Trophoblast cell (in vitro differentiated cells and primary cell): Measurements from ENCODE around the gene EML6.
A peak's percentile ranks its signal among the peaks of the same experiment; 100 is the strongest.

Source experiments
- DNase-seq, 2 donors: peaks; one replicate each; pipeline ENCODE4 v3.0.0-alpha.2; 2016
- H2AFZ ChIP-seq: 2 replicates; pipeline ENCODE4 v1.6.1; 2013; ENCODE audit warnings: low read length, moderate library complexity, mild to moderate bottlenecking; ENCODE audit not compliant: insufficient read depth, poor library complexity
- H2AK5ac ChIP-seq: 2 replicates; pipeline ENCODE4 v1.6.1; 2013; ENCODE audit warnings: mild to moderate bottlenecking, low read length
- H2BK120ac ChIP-seq: 2 replicates; pipeline ENCODE4 v1.6.1; 2013; ENCODE audit warnings: low read length, mild to moderate bottlenecking, moderate library complexity; ENCODE audit not compliant: insufficient read depth, poor library complexity
- H2BK12ac ChIP-seq: 2 replicates; pipeline ENCODE4 v1.6.1; 2013; ENCODE audit warnings: mild to moderate bottlenecking, low read length, moderate library complexity
- H2BK5ac ChIP-seq: 2 replicates; pipeline ENCODE4 v1.6.1; 2013; ENCODE audit warnings: low read length, low read depth, moderate library complexity, mild to moderate bottlenecking; ENCODE audit not compliant: poor library complexity
- H3K14ac ChIP-seq: 2 replicates; pipeline ENCODE4 v1.6.1; 2013; ENCODE audit warnings: mild to moderate bottlenecking, low read length
- H3K18ac ChIP-seq: 2 replicates; pipeline ENCODE4 v1.6.1; 2013; ENCODE audit warnings: mild to moderate bottlenecking, low read length
- H3K23ac ChIP-seq: 2 replicates; pipeline ENCODE4 v1.6.1; 2013; ENCODE audit warnings: low read length
- H3K27ac ChIP-seq: 2 replicates; pipeline ENCODE4 v1.5.1; 2013; ENCODE audit warnings: low read depth, mild to moderate bottlenecking, inconsistent platforms, low read length, moderate library complexity
- H3K27me3 ChIP-seq: 2 replicates; pipeline ENCODE4 v1.6.1; 2013; ENCODE audit warnings: inconsistent platforms, mild to moderate bottlenecking, low read length, moderate library complexity; ENCODE audit not compliant: insufficient read depth
- H3K36me3 ChIP-seq, 2 experiments: 1 replicate in 1 of 2; 2 replicates in 1 of 2; pipeline ENCODE4 v1.6.1; 2013; ENCODE audit warnings: low read length in 2 of 2, mild to moderate bottlenecking in 2 of 2, moderate library complexity in 1 of 2; ENCODE audit not compliant: insufficient read depth in 2 of 2, control insufficient read depth in 1 of 2
- H3K4ac ChIP-seq: 2 replicates; pipeline ENCODE4 v1.6.1; 2013; ENCODE audit warnings: low read depth, mild to moderate bottlenecking, low read length, moderate library complexity
- H3K4me1 ChIP-seq, 2 experiments: 1 replicate in 1 of 2; 2 replicates in 1 of 2; pipeline ENCODE4 v1.6.1; 2013; ENCODE audit warnings: low read length in 2 of 2, mild to moderate bottlenecking in 2 of 2, moderate library complexity in 1 of 2; ENCODE audit not compliant: insufficient read depth in 2 of 2, control insufficient read depth in 1 of 2
- H3K4me2 ChIP-seq: 2 replicates; pipeline ENCODE4 v1.6.1; 2013; ENCODE audit warnings: inconsistent platforms, mild to moderate bottlenecking, low read length, moderate library complexity
- H3K4me3 ChIP-seq: 2 replicates; pipeline ENCODE4 v1.5.1; 2013; ENCODE audit warnings: mild to moderate bottlenecking, low read depth, low read length, inconsistent platforms
- H3K79me1 ChIP-seq: one replicate; pipeline ENCODE4 v1.6.1; 2013; ENCODE audit warnings: low read length
- H3K79me2 ChIP-seq: 2 replicates; pipeline ENCODE4 v1.6.1; 2013; ENCODE audit warnings: low read length, mild to moderate bottlenecking; ENCODE audit not compliant: control insufficient read depth, insufficient read depth, poor library complexity
- H3K9ac ChIP-seq: 2 replicates; pipeline ENCODE4 v1.6.1; 2013; ENCODE audit warnings: mild to moderate bottlenecking, low read length
- H3K9me3 ChIP-seq: 2 replicates; pipeline ENCODE4 v1.6.1; 2013; ENCODE audit warnings: low read depth, mild to moderate bottlenecking, control low read depth, inconsistent platforms, low read length; ENCODE audit not compliant: insufficient read depth
- H4K12ac ChIP-seq: 2 replicates; pipeline ENCODE4 v1.6.1; 2013; ENCODE audit warnings: low read depth, mild to moderate bottlenecking, low read length, moderate library complexity
- H4K8ac ChIP-seq: 2 replicates; pipeline ENCODE4 v1.6.1; 2013; ENCODE audit warnings: low read depth, mild to moderate bottlenecking, low read length, moderate library complexity
- H4K91ac ChIP-seq: one replicate; pipeline ENCODE4 v1.6.1; 2013; ENCODE audit warnings: low read depth, mild to moderate bottlenecking, low read length, moderate library complexity
- WGBS: extraction: QIAGEN DNeasy Blood & Tissue Kit; methylation state at CpG from one replicate; pipeline ENCODE4 v1.1.7; 2013; ENCODE audit warnings: missing lambda C conversion rate; ENCODE audit not compliant: insufficient read length, insufficient coverage; ENCODE audit errors: extremely low coverage; 5-methylcytosine and 5-hydroxymethylcytosine counted together

The EML6 gene

DNA sequence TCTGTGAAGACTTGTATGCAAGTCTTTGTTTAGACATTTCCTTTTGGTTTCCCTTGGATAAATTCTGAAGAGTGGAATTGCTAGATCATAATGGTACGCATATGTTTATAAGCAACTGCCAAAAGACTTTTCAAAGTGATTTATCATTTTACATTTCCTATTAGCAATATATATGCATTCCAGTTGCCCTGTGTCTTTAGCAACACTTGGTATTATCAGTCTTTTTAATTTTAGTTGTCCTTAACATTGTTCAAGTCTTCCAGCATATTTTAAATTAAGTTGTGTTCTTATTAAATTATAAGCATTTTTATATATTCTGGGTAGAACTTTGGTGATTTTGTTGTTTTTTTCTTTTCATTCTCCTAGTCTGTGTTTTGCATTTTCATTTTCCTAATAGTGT is 81.8 kb downstream of the EML6 start:
- Histone ChIP-seq H3K9ac (no peak overlapping the region), H3K14ac (no peak overlapping the region), H2BK5ac (no peak overlapping the region), H3K23ac (no peak overlapping the region), H4K12ac (no peak overlapping the region), H2BK120ac (no peak overlapping the region), H3K4me2 (no peak overlapping the region), H2AFZ (no peak overlapping the region), H3K18ac (no peak overlapping the region), H3K4me1 (no peaks in the 10 kb centered on the region), H4K91ac (no peak overlapping the region), H3K36me3 (no peaks in the 10 kb centered on the region), H3K79me2 (no peaks in the 10 kb centered on the region), H2BK12ac (no peak overlapping the region), H3K4ac (no peak overlapping the region), H3K79me1 (no peaks in the 10 kb centered on the region), H2AK5ac (no peak overlapping the region), H3K27me3 (no peaks in the 10 kb centered on the region), H4K8ac (no peak overlapping the region), H3K27ac (no peak overlapping the region), H3K9me3 (no peaks in the 10 kb centered on the region), H3K4me3 (no peak overlapping the region)
- DNase-seq, result no peak
- no CpG with 5 or more reads among the region's 1 CpG for WGBS

DNA sequence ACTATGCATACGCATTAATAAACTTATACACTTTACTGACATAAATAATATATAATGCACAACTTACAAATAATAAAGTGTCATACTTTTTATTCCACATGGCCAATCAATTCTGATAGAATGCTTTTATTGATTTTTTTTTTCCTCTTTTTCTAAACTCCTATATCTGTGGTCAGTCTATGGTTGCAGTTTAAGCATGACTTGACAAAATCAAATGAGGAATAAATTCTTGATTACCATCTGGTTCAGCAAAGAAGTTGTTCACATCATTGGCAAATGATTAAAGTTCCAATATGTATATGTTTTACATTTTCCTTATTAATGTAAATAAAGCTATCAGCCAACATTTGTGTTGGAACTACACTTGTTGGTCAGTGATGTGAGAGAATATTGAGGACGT is 83.5 kb downstream of the EML6 start:
- H3K36me3 ChIP-seq, result no peaks in the 10 kb centered on the region
- no peak overlapping the region for H3K4me2 ChIP-seq
- H3K79me2 ChIP-seq, result no peaks in the 10 kb centered on the region
- no peak overlapping the region for H3K4me3 ChIP-seq
- no peak for DNase-seq
- no peak overlapping the region for H3K4ac ChIP-seq
- no peaks in the 10 kb centered on the region for H3K9me3 ChIP-seq
- H4K12ac ChIP-seq, result no peak overlapping the region
- no peak overlapping the region for H4K8ac ChIP-seq
- no peak overlapping the region for H2BK5ac ChIP-seq
- H2BK120ac ChIP-seq, result no peak overlapping the region
- no peak overlapping the region for H3K14ac ChIP-seq
- H4K91ac ChIP-seq, result no peak overlapping the region
- no peak overlapping the region for H2BK12ac ChIP-seq
- no peak overlapping the region for H2AFZ ChIP-seq
- H3K9ac ChIP-seq, result no peak overlapping the region
- H3K23ac ChIP-seq, result no peak overlapping the region
- H3K18ac ChIP-seq, result no peak overlapping the region
- H2AK5ac ChIP-seq, result no peak overlapping the region
- no peaks in the 10 kb centered on the region for H3K4me1 ChIP-seq
- no peak overlapping the region for H3K27ac ChIP-seq
- no peaks in the 10 kb centered on the region for H3K27me3 ChIP-seq
- no CpG with 5 or more reads among the region's 2 CpGs for WGBS
- no peaks in the 10 kb centered on the region for H3K79me1 ChIP-seq

DNA sequence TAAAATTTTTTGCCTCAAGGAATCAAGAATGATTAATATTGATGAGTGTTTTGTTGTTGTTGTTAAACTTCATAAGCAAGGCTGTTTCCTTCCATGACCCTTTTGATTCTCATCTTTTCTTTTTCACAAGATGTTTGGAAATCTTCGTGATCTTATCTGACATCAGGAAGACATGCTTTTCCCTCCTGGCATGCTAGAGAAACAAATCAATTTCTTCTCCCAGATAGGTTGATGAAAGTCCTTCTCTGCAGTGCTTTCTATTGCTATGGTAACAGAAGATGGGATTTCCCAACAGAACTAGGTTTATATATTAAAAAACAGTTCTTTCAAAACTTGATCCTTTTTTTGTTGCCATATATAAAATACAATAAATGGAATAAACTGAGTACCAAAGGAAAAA is 85.2 kb downstream of the EML6 start:
- no CpG with 5 or more reads among the region's 1 CpG for WGBS
- Histone ChIP-seq H3K23ac (no peak overlapping the region), H3K9me3 (no peaks in the 10 kb centered on the region)

DNA sequence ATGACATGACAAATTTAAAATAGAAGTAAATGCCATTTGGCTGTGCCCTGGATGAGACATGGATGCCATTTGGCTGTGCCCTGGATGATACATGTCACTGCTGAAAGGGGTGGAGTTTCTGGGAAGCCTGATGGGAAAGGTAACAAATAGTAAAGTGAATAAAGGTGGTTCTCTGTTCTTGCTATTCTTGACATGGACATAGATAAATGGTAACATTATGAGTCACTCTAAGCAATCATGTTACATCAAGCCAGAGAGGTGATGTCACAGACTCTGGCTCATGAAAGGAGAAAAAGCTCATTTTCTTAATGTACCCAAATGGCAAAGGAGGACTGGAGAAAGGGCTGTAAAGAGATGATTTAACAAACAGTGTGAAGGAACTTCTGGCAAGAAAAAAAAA is 86.4 kb downstream of the EML6 start:
- no peak overlapping the region for H3K18ac ChIP-seq
- H3K27ac ChIP-seq, result no peak overlapping the region
- no peaks in the 10 kb centered on the region for H3K79me1 ChIP-seq
- no peak overlapping the region for H4K12ac ChIP-seq
- H4K91ac ChIP-seq, result no peak overlapping the region
- H3K23ac ChIP-seq, result no peak overlapping the region
- H3K4me2 ChIP-seq, result no peak overlapping the region
- H3K9me3 ChIP-seq, result no peaks in the 10 kb centered on the region
- DNase-seq, result peak; percentile 24 to 65
- no peak overlapping the region for H2AFZ ChIP-seq
- H3K79me2 ChIP-seq, result no peaks in the 10 kb centered on the region
- H2AK5ac ChIP-seq, result no peak overlapping the region
- no peak overlapping the region for H2BK120ac ChIP-seq
- no peak overlapping the region for H2BK12ac ChIP-seq
- H3K4me3 ChIP-seq, result no peak overlapping the region
- no peak overlapping the region for H3K14ac ChIP-seq
- no peaks in the 10 kb centered on the region for H3K4me1 ChIP-seq
- no peak overlapping the region for H3K4ac ChIP-seq
- H3K36me3 ChIP-seq, result no peaks in the 10 kb centered on the region
- H3K9ac ChIP-seq, result no peak overlapping the region
- no peak overlapping the region for H2BK5ac ChIP-seq
- no peak overlapping the region for H4K8ac ChIP-seq
- H3K27me3 ChIP-seq, result no peaks in the 10 kb centered on the region

More for the DNA sequence above, 85.2 kb downstream of the EML6 start:
- Histone ChIP-seq H3K27me3 (no peaks in the 10 kb centered on the region), H3K27ac (no peak overlapping the region), H3K79me1 (no peaks in the 10 kb centered on the region), H2AFZ (no peak overlapping the region), H4K8ac (no peak overlapping the region), H3K4me3 (no peak overlapping the region), H3K9ac (no peak overlapping the region), H3K79me2 (no peaks in the 10 kb centered on the region), H3K18ac (no peak overlapping the region), H4K91ac (no peak overlapping the region), H3K4ac (no peak overlapping the region), H2BK12ac (no peak overlapping the region), H4K12ac (no peak overlapping the region), H2BK5ac (no peak overlapping the region), H2AK5ac (no peak overlapping the region), H3K4me2 (no peak overlapping the region), H3K36me3 (no peaks in the 10 kb centered on the region), H2BK120ac (no peak overlapping the region), H3K14ac (no peak overlapping the region), H3K4me1 (no peaks in the 10 kb centered on the region)
- DNase-seq, result peak in 1 of 2 donors; percentile 33
